ENCODE results near the gene ERMARD.

GRCh38 chr6:169806701-169807100 is 55.3 kb downstream of the ERMARD start:
- TF ChIP-seq GATA3 (IDR thresholded peaks at IDR 0.05; ENCODE audit: low read depth, low read length) = no peak
- TF ChIP-seq GATA2 (IDR thresholded peaks at IDR 0.05; ENCODE audit: low read depth, low read length) = no peak
